Ovary (tissue), 9 donors: ENCODE data around the gene SLC35E4. TPM values are rescaled to one million over a fixed set of nuclear protein-coding genes. Genes with fewer than 3 reads are reported as not detected.

Experiments
- DNase-seq, 5 donors: peaks; one replicate each; pipeline ENCODE4 v3.0.0-alpha.2; 2019 to 2020
- H3K27ac ChIP-seq, 2 donors: fragments of 200-600 bp; one replicate each; pipeline versions ENCODE4 v1.5.1 to v1.8.0; 2019 to 2022
- H3K27me3 ChIP-seq: fragments of 200-600 bp; one replicate; pipeline ENCODE4 v1.8.0; 2022
- H3K36me3 ChIP-seq: fragments of 200-600 bp; sonication (generic); one replicate; pipeline ENCODE4 v1.5.1; 2019
- H3K4me1 ChIP-seq: one replicate; pipeline ENCODE4 v1.8.1; 2013; ENCODE audit warnings: mild to moderate bottlenecking, moderate library complexity; ENCODE audit not compliant: insufficient read depth
- H3K4me3 ChIP-seq: fragments of 200-600 bp; sonication (generic); one replicate; pipeline ENCODE4 v1.5.1; 2017
- H3K9me3 ChIP-seq, 2 donors: fragments of 200-600 bp in 1 of 2; sonication (generic) in 1 of 2; one replicate each; pipeline versions ENCODE4 v1.5.1 to v1.8.1; 2013 to 2019; ENCODE audit warnings: mild to moderate bottlenecking in 1 of 2, moderate library complexity in 1 of 2
- EP300 ChIP-seq: sonication (generic); formaldehyde crosslinking; IDR thresholded peaks from one replicate; pipeline ENCODE4 v1.6.1; 2017; ENCODE audit warnings: antibody characterized with exemption
- POLR2A ChIP-seq: fragments of 450-650 bp; IDR thresholded peaks from one replicate; pipeline ENCODE4 v1.6.1; 2017; ENCODE audit warnings: antibody characterized with exemption, mild to moderate bottlenecking, moderate library complexity
- WGBS, 3 donors: extraction: QIAGEN DNeasy Blood & Tissue Kit in 1 of 3; methylation state at CpG; one replicate each; pipeline versions ENCODE4 v1.1.5 to v1.1.7; 2013 to 2017; 5-methylcytosine and 5-hydroxymethylcytosine counted together
- intact Hi-C, 4 donors: fragments of 100-400 bp; cut with DNase I; formaldehyde crosslinking; loops; one replicate each; pipeline versions ENCODE4 v1.11.0 to v1.15.1; 2022 to 2023
- polyA plus RNA-seq, 2 donors: library from polyadenylated mRNA; stranded (reverse); fragments of 200-250 nt in 1 of 2; fragments of 350-450 nt in 1 of 2; fragmentation: Illumina TruSeq in 1 of 2; extraction: RNeasy Lipid Tissue Mini Kit (QIAGEN cat#74804) in 1 of 2; gene quantifications; one replicate each; pipeline ENCODE4 v1.2.3, GENCODE V29; 2013 to 2014
- total RNA-seq, 7 donors: library from RNA; depleted of rRNA in 2 of 7; stranded (reverse); fragments of >200 nt in 2 of 7; fragmentation: NEBNext Ultra II Directional in 3 of 7; extraction: Animal tissue kit (Norgen Biotek cat#: 25700) in 3 of 7; gene quantifications; one replicate each; pipeline versions ENCODE4 v1.1.0 to v1.2.4, GENCODE V29; 2016 to 2023
- TF ChIP-seq, protein P1 (sequence below), 3 donors: fragments of 450-650 bp in 2 of 3; fragments of 200-600 bp in 1 of 3; IDR thresholded peaks; one replicate each; pipeline versions ENCODE4 v1.5.1 to v1.8.0; 2016 to 2022; ENCODE audit warnings: antibody characterized with exemption in 3 of 3, mild to moderate bottlenecking in 1 of 3
- donor health status: DM: no; HTN: no; CAD: no; lungs with moderate emphysema.
- donor health status: DM: no; HTN: no; CAD: no.
- donor health status: Bipolar disorder and iron deficiency.
- donor health status: DM: yes; HTN: yes; CAD: no.
- donor health status: DM: no; HTN: no; CAD: no.
- donor health status: DM: yes; HTN: yes; CAD: no.

SLC35E4 gene
- total and polyA plus RNA-seq, 9 donors, result 0.90 to 6.7 (median 3.5) TPM

DNA sequence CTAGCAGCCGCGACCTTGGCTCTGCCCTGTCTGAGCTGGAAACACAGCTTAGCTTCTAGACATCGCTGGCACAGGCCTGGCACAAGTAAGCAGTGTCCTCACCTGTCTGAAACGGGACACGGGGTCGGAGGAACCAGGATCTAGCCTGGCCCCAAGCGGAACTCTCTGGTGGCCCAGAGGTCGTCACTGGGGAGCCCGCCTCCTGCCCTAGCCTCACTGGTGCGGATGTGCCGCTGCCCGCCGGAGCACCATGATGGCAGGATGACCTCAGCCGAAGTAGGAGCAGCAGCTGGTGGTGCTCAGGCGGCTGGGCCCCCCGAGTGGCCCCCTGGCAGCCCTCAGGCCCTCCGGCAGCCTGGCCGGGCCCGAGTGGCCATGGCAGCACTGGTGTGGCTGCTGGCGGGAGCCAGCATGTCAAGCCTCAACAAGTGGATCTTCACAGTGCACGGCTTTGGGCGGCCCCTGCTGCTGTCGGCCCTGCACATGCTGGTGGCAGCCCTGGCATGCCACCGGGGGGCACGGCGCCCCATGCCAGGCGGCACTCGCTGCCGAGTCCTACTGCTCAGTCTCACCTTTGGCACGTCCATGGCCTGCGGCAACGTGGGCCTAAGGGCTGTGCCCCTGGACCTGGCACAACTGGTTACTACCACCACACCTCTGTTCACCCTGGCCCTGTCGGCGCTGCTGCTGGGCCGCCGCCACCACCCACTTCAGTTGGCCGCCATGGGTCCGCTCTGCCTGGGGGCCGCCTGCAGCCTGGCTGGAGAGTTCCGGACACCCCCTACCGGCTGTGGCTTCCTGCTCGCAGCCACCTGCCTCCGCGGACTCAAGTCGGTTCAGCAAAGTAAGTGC lies 871 bp downstream of the SLC35E4 start:
- no peaks in the 10 kb centered on the region for H3K9me3 ChIP-seq
- intact Hi-C loops, result loop anchor here in 3 of 4 donors (10.0 kb wide), 4 partner anchors 58 to 508 kb away; partner anchors contain the start of genes OSBP2 (in 1 of the 3) and PLA2G3 (in 1 of the 3)
- peak; percentile 28 to 55 (median 44) for DNase-seq
- H3K27me3 ChIP-seq, result no peaks in the 10 kb centered on the region
- H3K4me3 ChIP-seq, result peak overlapping the region; percentile 81
- WGBS, 3 donors, result 35 to 50% (median 36%) methylated on average over 39 to 45 of the region's 45 CpGs
- H3K27ac ChIP-seq, result no peak overlapping the region
- TF ChIP-seq, protein P1, sequence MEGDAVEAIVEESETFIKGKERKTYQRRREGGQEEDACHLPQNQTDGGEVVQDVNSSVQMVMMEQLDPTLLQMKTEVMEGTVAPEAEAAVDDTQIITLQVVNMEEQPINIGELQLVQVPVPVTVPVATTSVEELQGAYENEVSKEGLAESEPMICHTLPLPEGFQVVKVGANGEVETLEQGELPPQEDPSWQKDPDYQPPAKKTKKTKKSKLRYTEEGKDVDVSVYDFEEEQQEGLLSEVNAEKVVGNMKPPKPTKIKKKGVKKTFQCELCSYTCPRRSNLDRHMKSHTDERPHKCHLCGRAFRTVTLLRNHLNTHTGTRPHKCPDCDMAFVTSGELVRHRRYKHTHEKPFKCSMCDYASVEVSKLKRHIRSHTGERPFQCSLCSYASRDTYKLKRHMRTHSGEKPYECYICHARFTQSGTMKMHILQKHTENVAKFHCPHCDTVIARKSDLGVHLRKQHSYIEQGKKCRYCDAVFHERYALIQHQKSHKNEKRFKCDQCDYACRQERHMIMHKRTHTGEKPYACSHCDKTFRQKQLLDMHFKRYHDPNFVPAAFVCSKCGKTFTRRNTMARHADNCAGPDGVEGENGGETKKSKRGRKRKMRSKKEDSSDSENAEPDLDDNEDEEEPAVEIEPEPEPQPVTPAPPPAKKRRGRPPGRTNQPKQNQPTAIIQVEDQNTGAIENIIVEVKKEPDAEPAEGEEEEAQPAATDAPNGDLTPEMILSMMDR (IDR thresholded peaks at IDR 0.05), result no peak
- TF ChIP-seq POLR2A (no peak), EP300 (no peak)
- H3K36me3 ChIP-seq, result no peaks in the 10 kb centered on the region
- H3K4me1 ChIP-seq, result peaks cover 15% of the 10 kb centered on the region

DNA sequence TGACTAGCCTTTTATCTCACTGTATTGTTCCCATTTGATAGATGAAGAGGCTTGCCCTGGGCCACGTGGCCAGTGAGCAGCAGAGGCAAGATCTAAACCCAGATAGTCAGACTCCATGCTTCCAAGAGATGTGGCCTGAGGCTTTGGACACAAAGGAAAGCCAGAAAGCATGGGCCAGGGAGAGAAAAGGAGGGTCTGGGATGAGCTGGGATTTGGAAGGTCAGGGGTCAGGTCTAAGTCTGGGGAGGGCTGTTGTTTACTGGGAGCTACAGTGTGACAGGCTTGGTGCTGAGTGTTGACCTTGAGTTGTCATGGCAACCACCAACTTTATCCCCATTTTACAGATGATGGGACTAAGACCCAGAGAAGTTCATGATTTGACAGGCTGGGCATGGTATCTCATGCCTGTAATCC lies 2.1 kb downstream of the SLC35E4 start:
- WGBS, 3 donors, result 56 to 75% (median 65%) methylated on average over 1 of the region's 1 CpG
- Histone ChIP-seq H3K27ac (no peak overlapping the region), H3K4me1 (peaks cover 15% of the 10 kb centered on the region), H3K36me3 (no peaks in the 10 kb centered on the region), H3K27me3 (no peaks in the 10 kb centered on the region), H3K4me3 (no peak overlapping the region), H3K9me3 (no peaks in the 10 kb centered on the region)
- intact Hi-C loops, result loop anchor here in 3 of 4 donors (10.0 kb wide), 4 partner anchors 57 to 507 kb away; partner anchors contain the start of genes OSBP2 (in 1 of the 3) and PLA2G3 (in 1 of the 3)
- DNase-seq, result no peak
- TF ChIP-seq EP300, result no peak
- no peak for TF ChIP-seq POLR2A
- TF ChIP-seq, protein P1 (IDR thresholded peaks at IDR 0.05), result no peak

DNA sequence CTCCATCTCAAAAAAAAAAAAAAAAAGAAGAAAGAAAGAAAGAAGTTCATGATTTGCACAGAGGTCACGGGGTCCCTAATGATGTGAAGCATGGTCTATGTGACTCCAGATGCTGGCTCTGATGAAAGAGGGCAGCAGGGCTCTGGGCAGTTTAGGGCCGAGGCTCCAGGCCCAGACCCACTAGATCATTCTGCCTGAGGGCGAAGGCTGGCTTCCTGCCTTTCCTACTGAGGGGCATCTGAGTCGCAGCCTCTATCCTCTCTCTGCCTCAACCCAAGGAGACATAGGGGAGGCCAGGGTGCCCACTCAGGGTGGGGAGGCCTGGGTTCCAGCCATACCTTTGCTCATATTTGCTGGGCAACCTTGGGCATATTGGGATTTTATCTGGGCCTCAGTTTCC lies 4.8 kb downstream of the SLC35E4 start:
- Histone ChIP-seq H3K27me3 (no peaks in the 10 kb centered on the region), H3K9me3 (no peaks in the 10 kb centered on the region), H3K27ac (no peak overlapping the region), H3K4me1 (peaks cover 17% of the 10 kb centered on the region), H3K36me3 (no peaks in the 10 kb centered on the region), H3K4me3 (no peak overlapping the region)
- TF ChIP-seq EP300 (no peak), POLR2A (no peak)
- TF ChIP-seq, protein P1 (IDR thresholded peaks at IDR 0.05), result no peak
- WGBS, 3 donors, result 97 to 98% (median 98%) methylated on average over 4 of the region's 4 CpGs
- DNase-seq, result no peak
- intact Hi-C loops, result loop anchor here in 1 of 4 donors (10.0 kb wide), 1 partner anchor 444 kb away; the partner anchor contains the start of gene SMTN

DNA sequence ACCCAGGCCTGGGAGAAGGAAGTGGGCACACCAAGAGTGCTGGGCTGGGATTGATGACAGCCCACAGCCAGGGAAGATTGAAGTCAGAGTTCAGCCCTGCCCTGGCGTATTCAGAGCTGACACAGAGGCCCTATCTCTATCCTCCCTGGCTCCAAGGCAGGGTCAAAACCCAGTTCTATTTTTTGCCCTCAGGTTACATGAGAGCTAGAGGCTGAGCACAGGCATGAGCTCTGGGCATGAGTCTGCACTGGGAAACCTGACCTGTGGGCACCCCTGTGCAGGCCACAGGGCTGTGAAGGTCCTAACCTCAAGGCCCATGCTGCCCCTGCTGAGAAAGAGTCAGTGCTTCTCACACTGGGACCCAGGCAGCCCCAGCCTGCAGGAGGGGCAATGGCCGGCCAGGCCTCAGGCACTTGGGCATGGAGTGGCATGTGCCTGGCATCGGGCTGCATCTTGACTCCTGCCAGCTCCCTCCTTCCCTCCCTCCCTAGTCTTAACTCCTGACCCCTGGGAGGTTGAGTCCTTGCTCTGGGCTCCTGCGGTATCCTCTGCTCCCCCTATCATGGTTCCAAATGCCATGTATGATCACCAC lies 5.4 kb downstream of the SLC35E4 start:
- H3K36me3 ChIP-seq, result no peaks in the 10 kb centered on the region
- intact Hi-C loops, result loop anchor here in 1 of 4 donors (10.0 kb wide), 1 partner anchor 444 kb away; the partner anchor contains the start of gene SMTN
- no peak for TF ChIP-seq POLR2A
- TF ChIP-seq, protein P1 (IDR thresholded peaks at IDR 0.05), result no peak
- no peak for TF ChIP-seq EP300
- 93 to 94% (median 93%) methylated on average over 4 of the region's 4 CpGs for WGBS, 3 donors
- H3K9me3 ChIP-seq, result no peaks in the 10 kb centered on the region
- H3K4me1 ChIP-seq, result peaks cover 17% of the 10 kb centered on the region
- H3K27me3 ChIP-seq, result no peaks in the 10 kb centered on the region
- H3K4me3 ChIP-seq, result no peak overlapping the region
- no peak for DNase-seq
- H3K27ac ChIP-seq, result no peak overlapping the region
